ENCODE measurements around the gene TEP1.

DNA sequence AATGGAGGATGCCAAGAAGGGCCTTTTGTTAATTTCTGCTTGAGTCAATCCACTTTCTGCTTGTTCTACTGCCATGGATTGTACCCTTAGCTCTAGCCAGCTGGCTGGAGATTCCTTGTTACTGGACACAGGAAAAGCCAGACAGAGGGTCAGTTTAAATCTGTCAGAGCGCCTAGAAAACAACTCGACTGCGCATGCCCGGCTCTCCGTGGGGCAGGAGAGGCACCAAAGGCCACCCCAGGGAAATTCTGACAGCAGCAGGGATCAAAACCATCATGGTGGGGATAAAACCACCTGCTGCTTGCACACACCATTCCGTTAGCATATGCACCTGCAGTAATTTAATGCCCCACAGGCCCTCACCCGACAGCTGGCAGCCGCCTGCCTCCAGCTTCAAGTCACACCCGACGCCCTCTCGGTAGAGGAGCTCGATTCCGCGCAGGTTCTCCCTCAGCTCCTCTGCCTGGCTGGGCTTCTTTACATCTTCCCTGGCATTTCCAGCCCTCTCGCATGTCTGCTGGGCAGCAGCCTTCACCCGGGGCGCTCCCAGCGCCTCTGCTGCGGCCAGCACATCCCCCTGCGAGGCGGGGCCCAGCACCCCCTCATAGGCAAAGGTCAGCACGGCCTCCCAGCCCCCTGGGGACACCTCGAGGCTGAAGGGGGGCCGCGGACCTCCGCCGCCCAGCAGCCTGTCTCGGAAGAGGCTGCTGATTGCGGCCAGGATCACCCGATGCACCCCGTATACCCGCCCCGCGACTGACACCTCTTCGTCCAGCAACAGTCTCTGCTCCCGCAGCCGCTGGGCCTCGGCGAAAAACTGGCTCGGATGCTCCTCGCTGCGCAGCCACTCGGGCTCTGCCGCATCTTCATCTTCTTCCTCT lies 21.6 kb upstream of the TEP1 start:
- TF ChIP-seq EZH2phosphoT487 (IDR thresholded peaks at IDR 0.05; ENCODE audit: insufficient read depth, low read depth) (no peak), EZH2 (IDR thresholded peaks at IDR 0.05; ENCODE audit: insufficient read depth, poor library complexity, severe bottlenecking) (no peak)

All from GM23248 (cell line).